HUDEP-2 (cell line): ENCODE data around the gene ATP8B4.
A peak's percentile ranks its signal among the peaks of the same experiment; 100 is the strongest.
"Not testable (repeated sequence)": the region's sequence is repeated elsewhere in the genome, so short reads cannot be mapped to it uniquely, and the experiment has no call there.

Experiments
- DNase-seq, 76 experiments: peaks; one replicate each; lab custom pipeline; 2025; ENCODE audit not compliant: unreplicated experiment in 76 of 76; lab: John Stamatoyannopoulos, UW

The ATP8B4 gene

DNA sequence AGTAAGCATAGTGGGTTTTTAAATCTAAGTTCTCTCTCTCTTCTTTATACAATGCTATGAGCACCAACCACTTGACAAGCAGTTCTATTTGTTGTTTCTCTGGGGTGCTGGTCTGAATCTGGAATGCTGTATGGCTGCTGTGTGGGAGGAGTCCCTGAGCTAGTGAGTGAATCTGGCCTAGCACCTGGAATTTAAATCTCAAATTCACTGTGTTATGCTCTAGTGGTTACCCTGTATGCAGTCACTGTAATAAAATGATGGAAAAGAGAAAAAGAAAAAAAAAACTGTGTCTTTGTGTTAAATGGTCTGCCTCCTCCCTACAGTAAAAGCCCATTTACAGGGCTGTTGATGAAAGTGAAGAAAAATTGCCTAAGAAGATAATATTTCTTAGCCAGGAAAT, 155.0 kb downstream of the ATP8B4 start:
- DNase-seq = no peak

DNA sequence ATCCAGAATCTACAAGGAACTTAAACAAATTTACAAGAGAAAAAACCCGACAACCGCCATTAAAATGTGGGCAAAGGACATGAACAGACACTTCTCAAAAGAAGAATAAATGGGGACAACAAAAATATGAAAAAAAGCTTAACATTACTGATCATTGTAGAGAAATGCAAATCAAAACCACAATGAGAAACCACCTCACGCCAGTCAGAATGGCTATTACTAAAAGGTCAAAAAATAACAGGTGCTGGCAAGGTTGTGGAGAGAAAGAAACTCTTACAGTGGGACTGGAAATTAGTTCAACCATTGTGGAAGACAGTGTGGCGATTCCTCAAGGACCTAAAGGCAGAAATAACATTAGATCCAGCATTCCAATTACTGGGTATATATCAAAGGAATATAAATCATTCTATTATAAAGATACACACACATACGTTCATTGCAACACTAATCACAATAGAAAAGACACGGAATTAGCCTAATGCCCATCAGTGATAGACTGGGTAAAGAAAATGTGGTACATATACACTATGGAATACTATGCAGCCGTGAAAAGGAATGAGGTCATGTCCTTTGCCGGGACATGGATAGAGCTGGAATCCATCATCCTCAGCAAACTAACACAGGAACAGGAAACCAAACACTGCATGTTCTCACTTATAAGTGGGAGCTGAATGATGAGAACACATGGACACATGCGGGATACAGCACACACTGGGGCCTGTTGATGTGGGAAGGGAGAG, 155.8 kb downstream of the ATP8B4 start:
- not testable (repeated sequence) for DNase-seq

GRCh38 chr15:49962044-49962602, 156.9 kb downstream of the ATP8B4 start:
- DNase-seq = no peak

GRCh38 chr15:49953421-49953820, 165.6 kb downstream of the ATP8B4 start:
- DNase-seq = no peak

- no peak for DNase-seq
Measured at GRCh38 chr15:49946681-49947080, 172.4 kb downstream of the ATP8B4 start.

- no peak for DNase-seq
Measured at GRCh38 chr15:49934487-49934886, 184.5 kb downstream of the ATP8B4 start.

DNA sequence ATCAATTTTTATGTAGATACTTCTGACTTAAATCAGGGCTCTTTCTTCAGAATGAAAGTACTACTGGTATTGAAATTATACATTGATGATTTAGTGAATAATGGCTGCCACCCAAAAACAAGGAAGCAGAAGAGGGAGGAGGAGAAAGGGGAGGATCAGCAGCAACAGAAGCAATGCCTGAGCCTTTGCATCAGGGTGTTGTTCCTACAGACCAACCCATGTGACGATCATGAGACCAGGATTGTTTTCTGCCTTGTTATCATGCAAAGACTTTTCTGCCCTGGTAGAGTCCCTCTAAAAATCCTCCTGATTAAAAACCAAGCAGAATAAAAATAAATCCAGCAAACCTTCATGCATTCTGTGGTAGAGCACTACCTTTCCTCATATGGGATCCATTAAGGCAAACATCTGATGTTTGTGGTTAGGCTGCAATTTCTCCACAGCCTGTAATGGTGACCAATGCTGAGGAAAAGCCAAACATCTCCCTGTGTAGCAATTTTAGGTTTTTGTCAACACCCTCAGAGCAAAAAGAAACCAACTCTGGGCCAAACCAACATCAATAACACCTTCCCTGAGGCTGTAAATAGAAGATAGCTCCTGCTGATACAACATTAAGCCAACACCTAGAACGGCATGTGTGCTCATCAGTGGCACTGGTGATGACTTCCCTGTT, 191.7 kb downstream of the ATP8B4 start:
- no peak for DNase-seq

DNA sequence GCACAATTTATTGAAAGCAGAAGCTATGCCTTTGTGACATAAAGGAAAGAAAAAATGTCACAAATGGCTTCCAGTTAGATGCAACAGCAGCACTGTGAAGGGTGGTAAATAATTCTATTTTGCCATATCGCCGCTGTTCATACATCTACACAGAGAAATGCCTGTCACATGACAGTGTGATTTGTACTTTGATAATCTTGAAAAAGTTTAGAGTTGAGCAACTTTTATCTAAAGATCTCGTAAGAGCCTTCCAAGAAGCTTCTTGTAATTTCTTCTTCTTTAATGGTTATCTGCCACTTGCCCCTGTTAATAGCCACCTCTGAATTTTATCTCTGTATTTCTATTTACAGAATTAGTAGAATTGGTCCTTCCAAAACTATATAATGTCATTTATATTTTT, 192.3 kb downstream of the ATP8B4 start:
- no peak for DNase-seq

DNA sequence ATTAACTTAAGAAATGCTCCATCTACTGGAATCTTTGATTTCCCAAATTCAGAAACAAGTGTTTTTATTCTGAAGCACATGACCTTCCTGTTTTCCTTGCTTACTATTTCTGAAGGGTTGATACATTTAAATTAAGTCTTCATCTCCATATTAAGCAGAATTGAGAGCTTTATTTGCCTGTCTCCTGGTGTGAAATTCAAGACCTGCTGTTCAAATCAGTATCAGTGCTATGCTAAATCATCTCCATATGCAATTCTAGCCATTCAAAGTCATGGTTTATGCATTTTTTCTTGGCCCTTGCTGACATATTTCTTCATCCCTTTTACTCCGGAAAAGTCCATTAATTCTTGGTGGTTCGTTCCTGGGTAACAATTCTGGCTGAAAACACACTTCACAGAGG, 195.4 kb downstream of the ATP8B4 start:
- DNase-seq = no peak

GRCh38 chr15:49919034-49919433, 200.0 kb downstream of the ATP8B4 start:
- DNase-seq = no peak

DNA sequence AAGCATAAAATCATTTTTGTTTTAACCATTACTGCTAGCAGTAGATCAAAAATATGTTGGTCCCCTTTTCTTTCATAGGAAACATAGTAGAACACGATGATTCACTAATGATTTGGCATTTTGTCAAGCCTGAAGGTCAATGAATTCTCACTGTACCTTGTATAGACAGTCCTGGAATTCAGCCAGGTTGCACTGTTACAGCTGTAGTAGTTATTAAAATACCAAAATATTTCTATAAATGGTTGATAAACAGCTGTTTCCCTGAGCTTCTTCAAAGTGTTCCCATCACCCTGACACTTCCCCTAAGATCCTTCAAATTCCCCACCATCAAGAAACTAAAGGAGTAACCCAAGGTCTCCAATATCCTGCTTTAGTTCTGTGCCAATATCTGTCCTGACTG, 200.9 kb downstream of the ATP8B4 start:
- DNase-seq = peak in 1 of 76 experiments; percentile 3

GRCh38 chr15:49916998-49917397, 202.0 kb downstream of the ATP8B4 start:
- DNase-seq = no peak

DNA sequence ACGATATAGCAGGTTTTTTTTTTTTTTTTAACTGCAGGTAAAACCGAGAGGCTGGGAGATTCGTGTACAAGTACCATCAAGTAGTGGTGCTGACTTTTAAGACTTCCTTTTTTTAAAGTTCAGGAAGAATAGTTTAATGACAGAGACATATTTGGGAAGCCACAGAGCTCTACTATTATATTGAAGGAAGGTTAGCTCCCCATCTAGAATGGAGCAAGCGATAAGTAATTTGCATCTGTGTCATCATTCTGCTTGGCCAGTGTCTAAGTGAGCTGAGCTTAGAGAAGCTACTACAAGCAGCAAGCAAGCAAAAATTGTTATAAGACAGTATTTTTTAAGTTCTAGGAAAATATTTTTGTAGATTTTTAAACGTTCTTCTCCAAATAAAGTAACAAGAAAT, 203.2 kb downstream of the ATP8B4 start:
- DNase-seq = no peak

DNA sequence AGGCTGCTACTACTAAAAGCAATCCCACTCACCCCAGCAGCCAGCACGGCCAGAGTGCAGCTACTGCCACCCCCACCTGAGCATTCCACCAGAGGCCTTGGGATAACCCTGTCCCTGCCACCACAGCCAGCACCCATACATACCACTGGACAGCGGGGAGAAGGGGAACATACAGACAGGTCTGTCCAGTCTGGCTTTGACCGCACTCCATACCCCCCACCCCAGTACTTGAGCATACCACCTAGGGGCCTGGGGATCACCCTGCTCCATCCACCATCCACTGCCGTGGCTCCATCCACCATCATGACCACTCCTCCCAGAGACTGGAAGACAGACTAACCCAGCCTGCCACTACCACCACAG, 210.1 kb downstream of the ATP8B4 start:
- DNase-seq = no peak

DNA sequence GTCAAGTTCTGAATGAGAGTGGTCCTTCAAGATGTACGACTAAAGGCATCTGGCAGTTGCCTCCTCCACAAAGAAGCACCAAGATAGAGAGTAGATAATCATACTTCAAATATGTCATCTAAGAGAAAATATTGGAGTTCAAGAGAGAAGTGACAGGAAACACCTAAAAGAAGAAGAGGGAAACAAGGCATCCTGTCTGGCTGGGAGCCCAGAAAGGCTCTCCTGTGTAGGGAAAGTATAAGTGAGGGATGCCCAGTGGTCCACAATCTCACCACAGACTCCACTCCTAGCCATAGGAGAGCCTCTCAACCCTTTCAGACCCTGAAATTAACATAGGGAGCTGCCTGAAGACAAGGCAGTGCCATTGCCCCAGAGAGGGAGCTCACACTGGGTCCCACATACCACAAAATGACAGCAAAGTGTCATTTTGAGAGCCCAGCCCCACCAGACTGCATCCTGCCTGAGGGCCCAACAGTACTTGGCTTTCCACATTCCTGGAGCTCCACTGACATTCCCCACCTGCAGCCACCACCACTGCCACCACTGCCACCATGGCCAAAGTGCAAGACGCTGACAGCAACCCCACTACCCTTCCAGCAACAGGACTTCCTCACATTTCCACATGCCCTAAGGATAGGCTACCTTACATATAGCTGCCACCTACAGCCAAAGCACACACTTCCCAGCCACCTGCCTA, 210.6 kb downstream of the ATP8B4 start:
- no peak for DNase-seq

GRCh38 chr15:49906966-49907365, 212.1 kb downstream of the ATP8B4 start:
- no peak for DNase-seq

GRCh38 chr15:49905221-49905620, 213.8 kb downstream of the ATP8B4 start:
- no peak for DNase-seq

DNA sequence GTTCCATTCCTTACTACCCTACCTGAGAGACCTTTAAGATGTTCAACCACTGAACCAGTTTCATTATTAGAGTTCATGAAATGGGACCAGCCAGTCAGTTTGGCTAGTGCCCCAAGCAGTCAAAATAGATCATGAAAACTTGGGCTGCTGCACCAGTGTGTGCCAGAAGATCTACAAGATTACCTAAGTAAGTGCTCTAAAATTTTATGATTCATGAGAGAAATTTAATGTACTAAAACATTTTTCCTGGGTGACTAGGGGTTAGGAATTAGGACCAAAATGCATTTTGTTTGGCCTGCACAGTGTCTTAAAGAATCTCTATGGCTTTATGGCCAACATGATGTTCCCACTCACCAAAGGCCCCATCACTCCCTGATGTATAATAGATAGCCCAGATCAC, 214.7 kb downstream of the ATP8B4 start:
- DNase-seq = no peak

- DNase-seq = no peak
Measured at GRCh38 chr15:49902685-49903501, 216.1 kb downstream of the ATP8B4 start.

DNA sequence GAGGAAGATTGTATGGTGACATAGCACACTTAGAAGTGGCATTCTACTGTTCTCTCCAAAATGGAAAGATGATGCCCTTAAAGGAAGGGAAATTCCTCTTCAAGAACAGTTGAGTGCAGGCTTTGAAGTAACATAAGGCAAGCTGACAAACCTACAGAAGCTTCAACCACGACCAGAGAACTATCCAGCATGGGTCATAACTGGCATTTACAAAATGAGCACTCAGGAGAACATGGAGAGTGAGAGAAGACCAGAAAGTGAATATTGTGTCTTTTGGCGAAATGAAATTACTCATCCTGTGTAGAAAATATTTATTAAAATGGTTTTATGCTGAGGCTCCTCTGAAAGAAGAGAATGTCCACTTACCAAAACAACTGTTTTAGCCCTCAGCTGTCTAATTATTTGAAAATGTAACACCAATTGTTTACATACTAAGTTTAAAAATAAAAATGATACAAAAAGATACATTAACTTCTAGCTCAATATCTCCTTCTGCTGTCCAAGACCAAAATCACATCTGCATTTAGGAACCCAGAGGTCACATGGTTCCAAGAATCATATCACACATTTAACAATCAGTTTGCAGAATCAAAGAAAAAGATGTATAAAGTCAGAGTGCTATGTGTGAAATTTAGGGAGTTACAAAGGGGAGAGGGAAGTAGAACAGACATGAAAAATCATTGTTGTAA, 216.9 kb downstream of the ATP8B4 start:
- DNase-seq = no peak
